Endometrial microvascular endothelial cells (primary cell): ENCODE data around the gene SIDT1. TPM values are rescaled to one million over a fixed set of nuclear protein-coding genes. Genes with fewer than 3 reads are reported as not detected.
"Not testable (repeated sequence)": the region's sequence is repeated elsewhere in the genome, so short reads cannot be mapped to it uniquely, and the experiment has no call there.

Experiments used
- in situ Hi-C: cut with HindIII; loops from 2 replicates; pipeline ENCODE4 v1.10.0; 2017; ENCODE audit warnings: low sequenced_read_pairs, low pct_unique_long_range_greater_than_20kb; ENCODE audit errors: inconsistent ontology term
- total RNA-seq: library from RNA; depleted of rRNA; stranded (reverse); fragments of >200 nt; gene quantifications from one replicate; pipeline ENCODE4 v1.2.3, GENCODE V29; 2015; ENCODE audit errors: inconsistent ontology term

SIDT1 gene
- total RNA-seq, 1 donor from 2014 or later = not detected

GRCh38 chr3:113625834-113626233 is 93.5 kb downstream of the SIDT1 start:
- in situ Hi-C loops = no loop called here

GRCh38 chr3:113626503-113627371 is 94.4 kb downstream of the SIDT1 start:
- in situ Hi-C loops = no loop called here

GRCh38 chr3:113628316-113628715 is 96.0 kb downstream of the SIDT1 start:
- in situ Hi-C loops = no loop called here

DNA sequence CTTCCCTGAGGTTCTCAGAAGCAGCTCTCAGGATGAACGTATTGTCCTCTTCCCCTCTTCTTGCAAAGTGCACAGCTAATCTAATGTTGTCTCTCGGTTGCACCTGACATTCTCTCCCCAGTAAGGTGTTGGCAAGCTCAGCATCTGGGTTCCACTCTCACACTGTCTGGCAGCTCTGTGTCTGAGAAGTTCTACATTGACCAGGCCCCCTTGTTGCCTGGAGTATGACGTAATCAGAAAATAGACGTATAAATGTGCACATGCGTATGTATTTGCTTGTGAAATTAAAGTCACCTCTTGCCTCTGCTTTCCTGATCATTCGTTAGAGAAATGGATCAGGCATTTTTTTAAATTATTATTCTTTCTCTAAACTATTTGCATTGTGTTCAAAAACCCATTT is 96.4 kb downstream of the SIDT1 start:
- in situ Hi-C loops = no loop called here

DNA sequence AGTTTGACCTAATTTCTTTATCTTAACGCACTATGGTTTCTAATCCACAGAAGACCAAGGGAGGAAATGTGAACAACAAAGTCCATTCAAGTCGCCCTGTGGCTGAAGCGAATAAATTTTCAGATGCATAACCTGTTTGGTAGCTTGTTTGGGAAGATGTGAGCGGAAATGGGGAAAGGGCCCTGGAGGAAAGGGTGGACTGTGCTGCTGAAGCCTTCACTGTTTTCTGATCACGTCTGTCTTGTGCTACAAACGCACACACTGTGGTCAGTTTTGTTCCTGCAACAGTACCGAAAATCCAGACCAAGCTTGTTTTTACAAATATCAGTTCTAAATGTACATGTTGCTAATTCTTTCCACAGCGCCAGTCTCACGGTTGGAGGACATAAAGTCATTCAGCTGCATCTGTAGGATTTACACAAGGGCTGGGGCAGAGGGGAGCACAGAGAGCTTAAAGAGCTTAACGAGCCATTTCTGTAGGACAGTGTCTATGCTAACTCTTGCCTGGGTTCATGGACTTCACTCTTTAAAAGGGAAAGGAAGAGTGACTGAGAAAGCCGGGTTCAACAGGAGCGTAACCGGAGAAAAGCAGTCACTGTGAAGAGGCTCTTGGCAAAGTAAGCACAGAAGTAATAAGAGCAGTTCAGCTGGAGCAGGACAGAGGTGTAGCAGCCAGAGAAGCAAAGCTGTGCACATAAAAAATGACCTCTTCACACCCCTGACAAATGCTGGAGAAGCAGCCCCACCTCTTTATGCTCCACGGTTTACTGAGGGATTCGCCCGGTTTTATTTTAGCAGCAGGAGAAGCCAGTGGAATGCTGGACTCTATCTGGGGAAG is 97.4 kb downstream of the SIDT1 start:
- in situ Hi-C loops = no loop called here

DNA sequence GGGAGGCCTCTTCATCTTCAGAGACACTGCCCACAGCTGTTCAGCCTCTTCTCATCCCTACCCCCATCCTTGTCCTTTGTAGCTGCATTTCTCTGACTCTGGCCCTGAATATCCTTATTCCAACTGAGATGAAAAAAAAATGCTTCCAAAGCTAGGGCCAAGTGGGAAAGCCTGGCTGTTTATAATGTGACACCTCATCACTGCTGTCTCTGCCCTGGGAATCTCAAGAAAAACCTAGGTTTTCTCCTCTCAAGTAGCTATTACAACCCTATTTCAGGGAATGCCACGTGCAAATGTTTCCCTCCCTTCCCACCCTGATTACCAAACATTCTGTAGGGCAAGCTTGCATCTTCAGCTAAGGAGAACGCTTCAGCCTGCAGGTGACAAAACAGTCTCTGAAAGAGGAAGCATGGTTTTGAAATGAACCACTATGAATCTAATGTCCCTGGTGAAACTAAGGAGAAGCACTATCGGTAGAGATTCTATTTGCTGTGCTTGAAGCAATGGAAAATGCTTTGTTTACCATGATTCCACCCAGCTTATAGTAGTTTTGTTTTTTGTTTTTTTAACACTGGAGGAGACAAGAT is 98.7 kb downstream of the SIDT1 start:
- in situ Hi-C loops = no loop called here

DNA sequence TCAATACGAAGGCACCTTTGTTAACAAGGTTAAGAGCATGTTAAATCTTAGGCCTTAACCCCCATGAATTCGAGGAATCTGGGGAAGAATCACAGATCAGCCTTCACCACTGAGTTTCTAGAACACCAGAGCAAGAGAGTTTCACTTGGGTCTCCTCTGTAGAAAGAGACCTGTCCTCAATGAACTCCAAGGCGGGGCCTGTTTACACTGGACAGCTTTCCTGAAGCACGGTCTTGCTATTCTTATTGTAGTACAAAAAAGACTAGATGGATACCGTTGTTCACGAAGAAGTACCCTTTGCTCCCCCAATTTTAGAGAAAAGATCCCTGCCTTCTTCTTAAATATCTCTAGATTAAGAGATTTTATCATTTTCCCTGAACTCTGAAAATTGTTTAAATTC is 99.2 kb downstream of the SIDT1 start:
- in situ Hi-C loops = no loop called here

- in situ Hi-C loops = no loop called here
Observed at GRCh38 chr3:113634782-113635474, 102.6 kb downstream of the SIDT1 start.

GRCh38 chr3:113636034-113636433 is 103.7 kb downstream of the SIDT1 start:
- in situ Hi-C loops = not testable (repeated sequence)

- in situ Hi-C loops = no loop called here
Observed at GRCh38 chr3:113637756-113638155, 105.4 kb downstream of the SIDT1 start.

- in situ Hi-C loops = no loop called here
Observed at GRCh38 chr3:113638910-113639309, 106.6 kb downstream of the SIDT1 start.

GRCh38 chr3:113643583-113643982 is 111.2 kb downstream of the SIDT1 start:
- in situ Hi-C loops = no loop called here

DNA sequence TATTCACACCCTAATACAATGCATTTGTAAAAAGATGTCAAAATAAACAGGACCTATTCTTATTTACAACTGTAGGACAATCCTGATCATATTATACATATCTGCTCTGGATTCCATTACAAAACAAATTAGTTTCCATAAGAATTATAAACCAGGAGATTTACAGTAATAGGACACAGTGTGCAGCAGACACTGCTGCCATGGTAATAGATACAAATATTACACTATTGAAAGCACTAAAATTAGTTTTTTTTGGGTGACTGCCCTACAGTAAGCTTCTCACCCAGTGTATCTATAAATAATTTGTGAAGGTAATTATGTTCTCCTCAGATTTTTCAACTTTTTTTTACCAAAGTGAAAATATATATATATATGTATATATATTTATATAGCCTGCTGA is 116.2 kb downstream of the SIDT1 start:
- in situ Hi-C loops = no loop called here

- in situ Hi-C loops = no loop called here
Observed at GRCh38 chr3:113649174-113649845, 117.0 kb downstream of the SIDT1 start.

GRCh38 chr3:113654310-113654709 is 122.0 kb downstream of the SIDT1 start:
- in situ Hi-C loops = no loop called here

GRCh38 chr3:113654851-113655250 is 122.5 kb downstream of the SIDT1 start:
- in situ Hi-C loops = no loop called here

- in situ Hi-C loops = no loop called here
Observed at GRCh38 chr3:113658107-113658506, 125.8 kb downstream of the SIDT1 start.

DNA sequence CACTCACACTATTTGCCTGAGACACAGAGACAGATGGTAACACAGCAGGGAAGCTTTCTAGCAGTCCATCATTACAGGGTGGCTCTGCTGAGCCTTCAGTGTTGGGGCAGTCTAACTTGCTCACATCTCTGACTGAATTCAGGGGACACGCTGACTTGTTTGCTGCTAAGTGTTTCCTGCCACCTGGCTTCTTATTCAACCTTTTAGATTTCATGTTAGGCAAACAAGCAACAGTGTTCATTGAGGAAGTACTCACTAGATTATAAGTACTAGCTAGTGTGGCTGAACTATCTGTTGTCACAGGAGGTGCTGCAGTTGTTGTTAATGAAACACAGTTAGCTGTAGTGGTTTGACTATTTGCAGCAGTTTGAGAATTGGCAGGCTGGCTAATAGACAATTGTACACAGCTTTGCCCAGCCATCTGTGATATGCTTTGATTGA is 126.8 kb downstream of the SIDT1 start:
- in situ Hi-C loops = no loop called here
